T-helper 2 cell treated with Interferon-gamma antibody and Interleukin-4, amounts not matched to agents 100 ng/mL and 5 ng/mL, for 36 hours (primary cell): ENCODE data around the gene HBP1. TPM values are rescaled to one million over a fixed set of nuclear protein-coding genes. Genes with fewer than 3 reads are reported as not detected.
"Not testable (repeated sequence)": the region's sequence is repeated elsewhere in the genome, so short reads cannot be mapped to it uniquely, and the experiment has no call there.

Experiments used
- intact Hi-C: fragments of 100-400 bp; cut with micrococcal nuclease; formaldehyde crosslinking; loops from one replicate; pipeline ENCODE4 v1.15.1; 2023
- total RNA-seq: library from RNA; stranded (reverse); gene quantifications from 2 replicates; pipeline ENCODE4 v1.2.3, GENCODE V29; 2022

The HBP1 gene
- total RNA-seq, 1 donor from 2014 or later, result 23.2 TPM

- intact Hi-C loops, result no loop called here
These were observed 51.6 kb downstream of the HBP1 start for GRCh38 chr7:107220356-107220755.

- intact Hi-C loops, result not testable (repeated sequence)
These were observed 52.0 kb downstream of the HBP1 start for GRCh38 chr7:107220806-107221205.

GRCh38 chr7:107224374-107225223 is 55.8 kb downstream of the HBP1 start:
- intact Hi-C loops, result no loop called here

- intact Hi-C loops, result no loop called here
These were observed 59.5 kb downstream of the HBP1 start for GRCh38 chr7:107228291-107228690.

GRCh38 chr7:107230334-107230733 is 61.5 kb downstream of the HBP1 start:
- intact Hi-C loops, result no loop called here

GRCh38 chr7:107232568-107233090 is 63.8 kb downstream of the HBP1 start:
- intact Hi-C loops, result no loop called here

- intact Hi-C loops, result no loop called here
These were observed 64.4 kb downstream of the HBP1 start for GRCh38 chr7:107233174-107233573.

GRCh38 chr7:107233981-107234380 is 65.2 kb downstream of the HBP1 start:
- intact Hi-C loops, result no loop called here

GRCh38 chr7:107234436-107234835 is 65.6 kb downstream of the HBP1 start:
- intact Hi-C loops, result no loop called here

- intact Hi-C loops, result no loop called here
These were observed 68.1 kb downstream of the HBP1 start for GRCh38 chr7:107236862-107237261.

GRCh38 chr7:107237451-107237850 is 68.6 kb downstream of the HBP1 start:
- intact Hi-C loops, result no loop called here

- intact Hi-C loops, result no loop called here
These were observed 73.5 kb downstream of the HBP1 start for GRCh38 chr7:107242267-107242666.

GRCh38 chr7:107244613-107245012 is 75.8 kb downstream of the HBP1 start:
- intact Hi-C loops, result no loop called here

- intact Hi-C loops, result not testable (repeated sequence)
These were observed 78.0 kb downstream of the HBP1 start for GRCh38 chr7:107246836-107247235.

GRCh38 chr7:107248551-107249316 is 79.9 kb downstream of the HBP1 start:
- intact Hi-C loops, result no loop called here

GRCh38 chr7:107251963-107252362 is 83.2 kb downstream of the HBP1 start:
- intact Hi-C loops, result no loop called here

Other genes with a start within 250 kb of the HBP1 start
- gene PRKAR2B, start 124.3 kb upstream of the HBP1 start, total RNA-seq, result 0.25 TPM in 2 replicates